BE2C (cell line): ENCODE results near the gene HELZ.

Source experiments
- DNase-seq: peaks from one replicate; pipeline ENCODE4 v3.0.0-alpha.2; 2020
- H3K27me3 ChIP-seq: fragments of 250-450 bp; sonication (Bioruptor Pico); 2 replicates; pipeline ENCODE4 v1.5.1; 2020; ENCODE audit warnings: mild to moderate bottlenecking
- H3K36me3 ChIP-seq: fragments of 250-450 bp; sonication (Bioruptor Pico); 2 replicates; pipeline ENCODE4 v1.5.1; 2020; ENCODE audit warnings: mild to moderate bottlenecking
- H3K4me1 ChIP-seq: fragments of 250-450 bp; sonication (Bioruptor Pico); 2 replicates; pipeline ENCODE4 v1.5.1; 2020
- H3K4me3 ChIP-seq: 2 replicates; pipeline ENCODE4 v1.5.1; 2011; ENCODE audit warnings: low read depth, low read length
- H3K9me3 ChIP-seq: fragments of 250-450 bp; sonication (Bioruptor Pico); 2 replicates; pipeline ENCODE4 v1.5.1; 2020
- TF ChIP-seq, protein P1 (sequence below): IDR thresholded peaks from 2 replicates; pipeline ENCODE4 v1.5.1; 2012; ENCODE audit warnings: mild to moderate bottlenecking, low read depth, low read length

The HELZ gene

GRCh38 chr17:67225316-67225715 lies 19.7 kb downstream of the HELZ start:
- Histone ChIP-seq H3K36me3 (peaks cover 21% of the 10 kb centered on the region), H3K27me3 (no peaks in the 10 kb centered on the region), H3K4me3 (no peak overlapping the region), H3K4me1 (peaks cover 9% of the 10 kb centered on the region), H3K9me3 (no peaks in the 10 kb centered on the region)
- no peak for DNase-seq
- TF ChIP-seq, protein P1, sequence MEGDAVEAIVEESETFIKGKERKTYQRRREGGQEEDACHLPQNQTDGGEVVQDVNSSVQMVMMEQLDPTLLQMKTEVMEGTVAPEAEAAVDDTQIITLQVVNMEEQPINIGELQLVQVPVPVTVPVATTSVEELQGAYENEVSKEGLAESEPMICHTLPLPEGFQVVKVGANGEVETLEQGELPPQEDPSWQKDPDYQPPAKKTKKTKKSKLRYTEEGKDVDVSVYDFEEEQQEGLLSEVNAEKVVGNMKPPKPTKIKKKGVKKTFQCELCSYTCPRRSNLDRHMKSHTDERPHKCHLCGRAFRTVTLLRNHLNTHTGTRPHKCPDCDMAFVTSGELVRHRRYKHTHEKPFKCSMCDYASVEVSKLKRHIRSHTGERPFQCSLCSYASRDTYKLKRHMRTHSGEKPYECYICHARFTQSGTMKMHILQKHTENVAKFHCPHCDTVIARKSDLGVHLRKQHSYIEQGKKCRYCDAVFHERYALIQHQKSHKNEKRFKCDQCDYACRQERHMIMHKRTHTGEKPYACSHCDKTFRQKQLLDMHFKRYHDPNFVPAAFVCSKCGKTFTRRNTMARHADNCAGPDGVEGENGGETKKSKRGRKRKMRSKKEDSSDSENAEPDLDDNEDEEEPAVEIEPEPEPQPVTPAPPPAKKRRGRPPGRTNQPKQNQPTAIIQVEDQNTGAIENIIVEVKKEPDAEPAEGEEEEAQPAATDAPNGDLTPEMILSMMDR, result no peak

DNA sequence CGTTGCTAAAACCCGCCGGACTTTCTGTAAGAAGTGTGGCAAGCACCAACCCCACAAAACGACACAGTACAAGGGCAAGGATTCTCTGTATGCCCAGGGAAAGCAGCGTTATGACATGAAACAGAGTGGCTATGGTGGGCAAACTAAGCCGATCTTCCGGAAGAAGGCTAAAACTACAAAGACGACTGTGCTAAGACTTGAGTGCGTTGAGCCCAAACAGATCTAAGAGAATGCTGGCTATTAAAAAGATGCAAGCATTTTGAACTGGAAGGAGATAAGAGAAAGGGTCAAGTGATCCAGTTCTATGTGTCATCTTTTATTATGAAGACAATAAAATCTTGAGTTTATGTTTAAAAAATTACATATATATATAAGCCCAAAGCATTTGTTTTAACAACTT lies 20.3 kb downstream of the HELZ start:
- peaks cover 9% of the 10 kb centered on the region for H3K4me1 ChIP-seq
- no peaks in the 10 kb centered on the region for H3K9me3 ChIP-seq
- TF ChIP-seq, protein P1, result no peak
- peaks cover 21% of the 10 kb centered on the region; the same call in 1 of the 2 replicates for H3K36me3 ChIP-seq
- no peaks in the 10 kb centered on the region for H3K27me3 ChIP-seq
- DNase-seq, result no peak
- no peak overlapping the region for H3K4me3 ChIP-seq

DNA sequence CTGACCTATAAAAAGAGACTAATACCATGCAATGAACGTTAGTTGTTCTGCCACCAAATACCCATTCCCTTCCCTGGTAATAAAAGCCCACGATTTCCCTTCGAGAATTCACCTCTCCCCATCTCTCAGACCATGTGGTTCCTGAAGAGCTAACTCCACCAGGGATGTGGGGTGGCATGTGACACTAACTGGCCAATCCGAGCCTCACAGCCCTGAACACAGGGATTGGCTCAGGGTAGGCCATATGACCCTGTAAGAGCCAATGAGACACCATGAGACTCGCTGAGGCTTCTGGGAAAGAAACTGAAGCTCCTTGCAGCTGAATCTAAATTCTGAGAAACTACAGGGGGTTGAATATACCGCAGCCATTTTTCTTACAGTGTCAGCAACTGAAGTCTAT lies 21.1 kb downstream of the HELZ start:
- no peaks in the 10 kb centered on the region for H3K27me3 ChIP-seq
- peaks cover 21% of the 10 kb centered on the region; the same call in 1 of the 2 replicates for H3K36me3 ChIP-seq
- DNase-seq, result no peak
- no peak overlapping the region for H3K4me3 ChIP-seq
- H3K4me1 ChIP-seq, result peaks cover 9% of the 10 kb centered on the region
- H3K9me3 ChIP-seq, result no peaks in the 10 kb centered on the region
- TF ChIP-seq, protein P1, result no peak

DNA sequence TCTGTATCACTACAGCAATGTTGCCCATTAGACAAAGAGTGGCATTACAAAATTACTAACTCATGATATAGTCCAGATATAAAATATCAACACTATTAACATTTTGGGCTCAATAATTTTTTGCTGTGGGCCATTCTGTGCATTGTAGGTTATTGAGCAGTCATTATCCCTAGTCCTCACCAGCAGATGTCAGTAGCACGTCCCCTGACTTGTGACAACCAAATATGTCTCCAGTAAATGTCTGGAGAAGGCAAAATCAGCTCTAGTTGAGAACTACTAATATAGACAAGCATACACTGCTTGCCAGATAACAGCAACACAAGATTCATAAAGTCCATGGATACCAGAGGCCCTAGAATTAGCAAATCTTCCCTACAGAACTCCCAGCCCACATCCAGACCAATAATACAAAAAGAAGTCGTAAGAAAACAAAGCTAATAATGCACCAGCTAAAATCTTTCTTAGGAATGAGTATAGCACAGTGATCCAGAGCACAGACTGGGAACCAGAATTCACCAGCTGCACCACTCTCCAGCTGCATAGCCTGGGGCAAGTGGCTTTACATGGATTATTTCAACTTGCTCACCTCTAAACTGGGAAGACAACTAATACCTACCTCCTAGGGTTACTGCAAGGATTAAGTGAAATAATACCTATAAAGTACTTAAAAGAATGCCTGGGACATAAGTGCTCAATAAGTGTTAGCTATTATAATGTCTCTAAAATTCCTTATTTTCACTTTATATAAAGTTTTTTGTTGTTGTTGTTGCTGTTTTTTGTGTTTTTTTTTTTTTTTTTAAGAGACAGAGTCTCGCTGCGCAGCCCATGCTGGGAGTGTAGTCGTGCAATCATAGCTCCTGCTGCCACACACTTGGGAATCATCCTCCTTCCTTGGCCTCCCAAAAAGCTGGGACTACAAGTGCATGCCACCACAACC lies 23.7 kb downstream of the HELZ start:
- Histone ChIP-seq H3K36me3 (peaks cover 31% of the 10 kb centered on the region), H3K4me3 (no peak overlapping the region), H3K27me3 (no peaks in the 10 kb centered on the region), H3K9me3 (no peaks in the 10 kb centered on the region), H3K4me1 (peaks cover 9% of the 10 kb centered on the region)
- DNase-seq, result peak; percentile 65
- TF ChIP-seq, protein P1, result peak; percentile 82

- Histone ChIP-seq H3K4me1 (peaks cover 9% of the 10 kb centered on the region), H3K36me3 (peaks cover 36% of the 10 kb centered on the region)
- TF ChIP-seq, protein P1, result no peak
Observed at GRCh38 chr17:67218385-67218950, 26.5 kb downstream of the HELZ start.

DNA sequence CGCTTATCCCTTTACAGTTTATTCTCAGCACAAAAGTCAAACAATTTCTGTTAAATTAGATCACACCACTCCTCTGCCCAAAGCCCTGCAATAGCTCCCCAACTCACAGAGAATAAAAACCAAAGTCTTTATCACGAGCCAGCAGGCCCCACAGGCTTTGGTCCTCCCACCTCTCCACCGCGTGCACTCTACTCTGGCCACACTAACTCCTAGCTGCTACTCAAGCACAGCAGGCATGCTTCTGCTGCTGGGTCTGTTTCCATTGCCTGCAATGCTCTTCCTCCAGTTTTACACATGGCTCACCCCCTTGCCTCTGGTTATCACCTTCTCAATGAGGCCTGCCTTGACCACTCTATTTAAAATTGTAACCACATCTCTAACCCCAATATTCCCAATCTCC lies 27.6 kb downstream of the HELZ start:
- H3K4me1 ChIP-seq, result peaks cover 9% of the 10 kb centered on the region
- TF ChIP-seq, protein P1, result no peak
- H3K4me3 ChIP-seq, result no peak overlapping the region
- no peak for DNase-seq
- peaks cover 38% of the 10 kb centered on the region for H3K36me3 ChIP-seq
- H3K27me3 ChIP-seq, result no peaks in the 10 kb centered on the region
- no peaks in the 10 kb centered on the region for H3K9me3 ChIP-seq

More at GRCh38 chr17:67218385-67218950, 26.5 kb downstream of the HELZ start:
- Histone ChIP-seq H3K27me3 (no peaks in the 10 kb centered on the region), H3K9me3 (no peaks in the 10 kb centered on the region), H3K4me3 (no peak overlapping the region)
- no peak for DNase-seq
